Gastroesophageal sphincter (tissue), 4 donors: ENCODE data around the gene CAVIN2. TPM values are rescaled to one million over a fixed set of nuclear protein-coding genes. Genes with fewer than 3 reads are reported as not detected.

Source experiments
- ATAC-seq: fragments of 150-250 bp; one replicate; pipeline ENCODE4 v1.9.1; 2016; ENCODE audit warnings: mild to moderate bottlenecking, moderate library complexity
- H3K27ac ChIP-seq, 4 donors: fragments of 200-600 bp; sonication (generic) in 3 of 4; 1 replicate in 3 of 4; 2 replicates in 1 of 4; pipeline ENCODE4 v1.5.1; 2016 to 2019
- H3K27me3 ChIP-seq: fragments of 200-600 bp; sonication (generic); one replicate; pipeline ENCODE4 v1.5.1; 2019
- H3K36me3 ChIP-seq, 2 donors: fragments of 200-600 bp; sonication (generic); one replicate each; pipeline ENCODE4 v1.5.1; 2019; ENCODE audit warnings: control low read depth in 1 of 2
- H3K4me1 ChIP-seq, 3 donors: fragments of 200-600 bp; sonication (generic); 1 replicate in 2 of 3; 2 replicates in 1 of 3; pipeline ENCODE4 v1.5.1; 2016 to 2019; ENCODE audit warnings: control low read depth in 2 of 3
- H3K4me3 ChIP-seq, 2 donors: fragments of 200-600 bp; sonication (generic); one replicate each; pipeline ENCODE4 v1.5.1; 2019; ENCODE audit warnings: mild to moderate bottlenecking in 1 of 2, moderate library complexity in 1 of 2
- H3K9me3 ChIP-seq, 3 donors: fragments of 200-600 bp; sonication (generic); one replicate each; pipeline ENCODE4 v1.5.1; 2017 to 2019; ENCODE audit warnings: control low read depth in 2 of 3
- EP300 ChIP-seq: sonication (generic); formaldehyde crosslinking; IDR thresholded peaks from one replicate; pipeline ENCODE4 v1.6.1; 2017; ENCODE audit warnings: antibody characterized with exemption, mild to moderate bottlenecking
- POLR2A ChIP-seq, 2 donors: fragments of 450-650 bp; IDR thresholded peaks; one replicate each; pipeline ENCODE4 v1.6.1; 2017; ENCODE audit warnings: antibody characterized with exemption in 2 of 2, mild to moderate bottlenecking in 2 of 2, moderate library complexity in 1 of 2
- POLR2AphosphoS5 ChIP-seq: sonication (generic); formaldehyde crosslinking; IDR thresholded peaks from one replicate; pipeline ENCODE4 v1.6.1; 2017; ENCODE audit warnings: antibody characterized with exemption
- WGBS, 2 donors: methylation state at CpG; one replicate each; pipeline ENCODE4 v1.1.5; 2018; ENCODE audit warnings: low coverage in 1 of 2; 5-methylcytosine and 5-hydroxymethylcytosine counted together
- total RNA-seq, 4 donors: library from RNA; depleted of rRNA; stranded (reverse); fragments of >200 nt; gene quantifications; one replicate each; pipeline ENCODE4 v1.1.0, GENCODE V29; 2016
- TF ChIP-seq, protein P1 (sequence below), 4 experiments: fragments of 200-600 bp in 2 of 4; fragments of 450-650 bp in 2 of 4; sonication (generic) in 1 of 4; IDR thresholded peaks; one replicate each; pipeline ENCODE4 v1.5.1; 2017 to 2019; ENCODE audit warnings: antibody characterized with exemption in 4 of 4, mild to moderate bottlenecking in 2 of 4, moderate library complexity in 2 of 4

CAVIN2 gene
- total RNA-seq, 4 donors from 2014 or later = 72.8 to 192 (median 129) TPM

DNA sequence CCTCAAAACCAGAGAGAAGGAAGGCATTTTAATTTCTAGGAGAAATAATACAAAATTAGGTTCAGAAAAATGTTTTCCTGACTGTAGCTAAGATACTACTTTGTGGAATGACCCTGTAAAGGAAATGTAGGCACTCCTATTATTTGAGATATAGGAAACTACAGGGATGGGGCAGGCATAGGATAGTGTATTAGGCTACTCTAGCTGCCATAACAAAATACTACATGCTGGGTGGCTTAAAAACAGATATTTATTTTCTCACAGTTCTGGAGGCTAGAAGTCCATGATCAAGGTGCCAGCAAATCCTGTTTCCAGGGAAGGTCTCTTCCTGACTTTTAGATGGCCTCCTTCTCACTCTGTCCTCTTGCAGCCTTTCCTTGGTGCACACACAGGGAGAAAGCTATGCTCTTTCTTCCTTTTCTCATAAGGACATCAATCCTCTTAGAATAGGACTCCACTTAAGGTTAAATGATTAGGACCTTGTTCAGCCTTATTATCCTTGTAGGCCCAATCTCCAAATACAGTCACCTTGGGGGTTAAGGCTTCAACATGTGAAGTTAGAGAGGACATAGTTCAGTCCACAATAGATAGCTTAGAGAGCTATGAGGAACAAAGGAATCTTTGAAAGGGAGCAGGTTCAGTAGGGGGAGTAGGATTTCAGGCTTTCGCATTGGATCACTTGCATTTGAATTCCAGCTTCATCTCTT, 14.0 kb upstream of the CAVIN2 start:
- H3K9me3 ChIP-seq = no peaks in the 10 kb centered on the region
- no peak for ATAC-seq
- H3K4me1 ChIP-seq = peaks cover 9 to 39% (median 17%) of the 10 kb centered on the region in 3 donors
- TF ChIP-seq POLR2AphosphoS5 = no peak
- TF ChIP-seq EP300 = no peak
- no peak for TF ChIP-seq POLR2A (IDR thresholded peaks at IDR 0.05)
- TF ChIP-seq, protein P1, sequence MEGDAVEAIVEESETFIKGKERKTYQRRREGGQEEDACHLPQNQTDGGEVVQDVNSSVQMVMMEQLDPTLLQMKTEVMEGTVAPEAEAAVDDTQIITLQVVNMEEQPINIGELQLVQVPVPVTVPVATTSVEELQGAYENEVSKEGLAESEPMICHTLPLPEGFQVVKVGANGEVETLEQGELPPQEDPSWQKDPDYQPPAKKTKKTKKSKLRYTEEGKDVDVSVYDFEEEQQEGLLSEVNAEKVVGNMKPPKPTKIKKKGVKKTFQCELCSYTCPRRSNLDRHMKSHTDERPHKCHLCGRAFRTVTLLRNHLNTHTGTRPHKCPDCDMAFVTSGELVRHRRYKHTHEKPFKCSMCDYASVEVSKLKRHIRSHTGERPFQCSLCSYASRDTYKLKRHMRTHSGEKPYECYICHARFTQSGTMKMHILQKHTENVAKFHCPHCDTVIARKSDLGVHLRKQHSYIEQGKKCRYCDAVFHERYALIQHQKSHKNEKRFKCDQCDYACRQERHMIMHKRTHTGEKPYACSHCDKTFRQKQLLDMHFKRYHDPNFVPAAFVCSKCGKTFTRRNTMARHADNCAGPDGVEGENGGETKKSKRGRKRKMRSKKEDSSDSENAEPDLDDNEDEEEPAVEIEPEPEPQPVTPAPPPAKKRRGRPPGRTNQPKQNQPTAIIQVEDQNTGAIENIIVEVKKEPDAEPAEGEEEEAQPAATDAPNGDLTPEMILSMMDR (IDR thresholded peaks at IDR 0.05) = no peak
- H3K27me3 ChIP-seq = no peaks in the 10 kb centered on the region
- no peak overlapping the region for H3K27ac ChIP-seq
- H3K36me3 ChIP-seq = no peaks in the 10 kb centered on the region
- 100% methylated on average over 1 of the region's 1 CpG for WGBS, 2 donors
- H3K4me3 ChIP-seq = no peak overlapping the region

DNA sequence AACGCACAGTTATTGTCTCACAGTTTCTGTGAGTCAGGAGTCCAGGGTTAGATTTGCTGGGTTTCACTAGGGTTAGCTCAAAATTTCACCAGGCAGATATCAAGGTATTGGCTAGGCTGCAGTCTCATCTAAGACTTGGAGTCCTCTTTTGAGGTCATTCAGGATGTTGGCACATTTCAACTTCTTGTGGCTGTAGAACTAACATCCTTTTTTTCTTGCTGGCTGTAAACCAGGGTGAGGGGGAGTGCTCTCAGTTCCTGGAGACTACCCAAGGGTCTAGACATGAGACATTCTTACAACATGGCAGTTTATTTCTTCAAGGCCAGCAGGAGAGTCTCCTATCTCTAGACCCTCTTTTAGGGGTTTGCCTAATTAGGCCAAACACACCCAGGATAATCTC, 12.8 kb upstream of the CAVIN2 start:
- Histone ChIP-seq H3K4me1 (peaks cover 4 to 27% (median 10%) of the 10 kb centered on the region in 3 donors), H3K9me3 (no peaks in the 10 kb centered on the region), H3K27me3 (no peaks in the 10 kb centered on the region), H3K36me3 (no peaks in the 10 kb centered on the region), H3K27ac (no peak overlapping the region), H3K4me3 (no peak overlapping the region)
- 100% methylated on average over 1 of the region's 1 CpG for WGBS, 2 donors
- no peak for ATAC-seq
- TF ChIP-seq, protein P1 (IDR thresholded peaks at IDR 0.05) = no peak
- TF ChIP-seq EP300 = no peak
- TF ChIP-seq POLR2AphosphoS5 = no peak
- no peak for TF ChIP-seq POLR2A (IDR thresholded peaks at IDR 0.05)

DNA sequence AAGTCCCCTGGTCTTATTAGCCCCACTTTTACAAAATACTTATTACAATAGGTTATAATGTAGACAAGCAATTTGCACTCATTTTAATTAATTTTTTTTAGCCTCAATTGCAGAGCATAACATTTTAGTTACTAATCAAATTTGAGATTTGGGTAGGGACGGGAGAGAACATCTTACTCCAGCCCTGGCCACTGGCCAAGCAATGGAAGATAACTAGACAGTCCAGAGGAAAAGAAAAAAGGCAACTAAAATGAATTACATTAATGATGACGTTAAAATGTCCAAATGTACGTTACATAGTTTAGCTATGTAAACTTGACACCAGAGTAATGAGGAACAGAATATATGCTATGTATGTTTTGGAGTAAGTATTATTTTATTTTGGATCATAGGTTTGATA, 11.0 kb upstream of the CAVIN2 start:
- 80 to 85% methylated on average over 2 to 3 of the region's 3 CpGs for WGBS, 2 donors
- H3K9me3 ChIP-seq = no peaks in the 10 kb centered on the region
- no peak overlapping the region for H3K4me3 ChIP-seq
- peaks cover 0 to 18% (median 0%) of the 10 kb centered on the region in 3 donors for H3K4me1 ChIP-seq
- no peaks in the 10 kb centered on the region for H3K27me3 ChIP-seq
- no peak overlapping the region for H3K27ac ChIP-seq
- TF ChIP-seq, protein P1 (IDR thresholded peaks at IDR 0.05) = no peak
- TF ChIP-seq POLR2A (IDR thresholded peaks at IDR 0.05) = no peak
- TF ChIP-seq POLR2AphosphoS5 = no peak
- no peak for TF ChIP-seq EP300
- ATAC-seq = no peak
- H3K36me3 ChIP-seq = no peaks in the 10 kb centered on the region

DNA sequence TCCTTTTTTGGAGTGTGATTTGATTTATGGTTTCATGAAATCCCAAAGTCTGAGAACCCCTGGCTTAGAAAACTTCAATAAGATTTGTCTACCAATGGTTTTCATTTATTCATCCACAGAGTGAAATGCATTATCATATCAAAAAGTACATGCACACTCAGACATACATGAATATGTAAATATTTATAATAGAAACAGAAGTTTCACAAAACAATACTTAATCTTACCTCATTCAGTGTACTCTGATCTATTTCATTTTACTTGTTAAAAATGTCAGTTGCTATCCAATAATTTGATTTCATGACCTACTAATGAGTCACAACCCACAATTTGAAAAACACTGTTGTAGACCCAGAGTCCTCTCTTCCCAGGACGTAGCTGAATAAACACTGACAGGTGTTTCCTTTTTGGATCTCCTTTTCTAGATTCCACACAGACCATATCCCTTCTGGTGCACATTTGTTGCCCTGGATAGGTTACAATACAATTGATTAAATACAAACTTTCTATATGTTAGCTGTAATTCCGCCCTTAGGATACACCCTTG, 10.4 kb upstream of the CAVIN2 start:
- Histone ChIP-seq H3K36me3 (no peaks in the 10 kb centered on the region), H3K4me1 (peaks cover 0 to 13% (median 0%) of the 10 kb centered on the region in 3 donors), H3K4me3 (no peak overlapping the region), H3K27me3 (no peaks in the 10 kb centered on the region), H3K9me3 (no peaks in the 10 kb centered on the region), H3K27ac (no peak overlapping the region)
- TF ChIP-seq POLR2AphosphoS5 (no peak), EP300 (no peak), POLR2A (IDR thresholded peaks at IDR 0.05) (no peak)
- TF ChIP-seq, protein P1 (IDR thresholded peaks at IDR 0.05) = no peak
- peak; percentile 51 for ATAC-seq
- 61 to 62% methylated on average over 2 of the region's 2 CpGs for WGBS, 2 donors
